ENCODE measurements around the gene MAPKAP1.

- TF ChIP-seq EZH2 (IDR thresholded peaks at IDR 0.05; ENCODE audit: insufficient read depth, poor library complexity, severe bottlenecking) (no peak), EZH2phosphoT487 (IDR thresholded peaks at IDR 0.05; ENCODE audit: insufficient read depth, low read depth) (no peak)
Observed at GRCh38 chr9:125492719-125493118, 214.3 kb downstream of the MAPKAP1 start.

All from GM23248 (cell line).